Glutamatergic neuron (in vitro differentiated cells): ENCODE results near the gene MPV17L. TPM values are rescaled to one million over a fixed set of nuclear protein-coding genes. Genes with fewer than 3 reads are reported as not detected.
"Not testable (repeated sequence)": the region's sequence is repeated elsewhere in the genome, so short reads cannot be mapped to it uniquely, and the experiment has no call there.

Experiments
- DNase-seq: peaks from one replicate; pipeline ENCODE4 v3.0.0; 2022
- H3K27ac Mint-ChIP-seq: one replicate; pipeline ENCODE4 v1.8.0; 2020; ENCODE audit warnings: mild to moderate bottlenecking, mixed read lengths, inconsistent platforms; ENCODE audit not compliant: unreplicated experiment
- H3K27me3 Mint-ChIP-seq: one replicate; pipeline ENCODE4 v1.8.0; 2020; ENCODE audit warnings: mild to moderate bottlenecking, moderate library complexity, mixed read lengths, inconsistent platforms; ENCODE audit not compliant: unreplicated experiment
- H3K36me3 Mint-ChIP-seq: one replicate; pipeline ENCODE4 v1.8.0; 2020; ENCODE audit warnings: mild to moderate bottlenecking, mixed read lengths, inconsistent platforms; ENCODE audit not compliant: unreplicated experiment
- H3K4me1 Mint-ChIP-seq: one replicate; pipeline ENCODE4 v1.8.0; 2020; ENCODE audit warnings: mild to moderate bottlenecking, low read depth, mixed read lengths, inconsistent platforms; ENCODE audit not compliant: unreplicated experiment
- H3K4me3 Mint-ChIP-seq: one replicate; pipeline ENCODE4 v1.8.0; 2020; ENCODE audit warnings: mild to moderate bottlenecking, mixed read lengths, inconsistent platforms; ENCODE audit not compliant: unreplicated experiment
- H3K9me3 Mint-ChIP-seq: one replicate; pipeline ENCODE4 v1.8.0; 2020; ENCODE audit warnings: mild to moderate bottlenecking, moderate library complexity, mixed read lengths, inconsistent platforms; ENCODE audit not compliant: unreplicated experiment
- CTCF ChIP-seq: fragments of 200-600 bp; sonication (generic); IDR thresholded peaks from one replicate; pipeline ENCODE4 v1.5.0; 2021; ENCODE audit not compliant: partially characterized antibody, unreplicated experiment
- total RNA-seq: library from RNA; stranded (reverse); fragmentation: NEBNext Ultra II Directional; extraction: Animal tissue kit (Norgen Biotek cat#: 25700); gene quantifications from one replicate; pipeline ENCODE4 v1.2.1, GENCODE V29; 2021; ENCODE audit not compliant: unreplicated experiment

The MPV17L gene
- total RNA-seq, 1 donor from 2014 or later = 0.34 TPM

GRCh38 chr16:15418206-15418605 lies 22.7 kb downstream of the MPV17L start:
- DNase-seq = no peak
- Mint-ChIP-seq H3K36me3 (no peaks in the 10 kb centered on the region), H3K4me1 (no peaks in the 10 kb centered on the region), H3K27ac (no peak overlapping the region), H3K4me3 (no peak overlapping the region), H3K27me3 (peaks cover 1% of the 10 kb centered on the region), H3K9me3 (no peaks in the 10 kb centered on the region)
- no peak for TF ChIP-seq CTCF

GRCh38 chr16:15421696-15422095 lies 26.1 kb downstream of the MPV17L start:
- not testable (repeated sequence) for H3K4me3 Mint-ChIP-seq, H3K9me3 Mint-ChIP-seq, DNase-seq, H3K36me3 Mint-ChIP-seq, H3K4me1 Mint-ChIP-seq, H3K27ac Mint-ChIP-seq, H3K27me3 Mint-ChIP-seq

- H3K27me3 Mint-ChIP-seq = peaks cover 3% of the 10 kb centered on the region
- TF ChIP-seq CTCF = no peak
- H3K27ac Mint-ChIP-seq = no peak overlapping the region
- peaks cover 4% of the 10 kb centered on the region for H3K36me3 Mint-ChIP-seq
- no peak for DNase-seq
- no peaks in the 10 kb centered on the region for H3K9me3 Mint-ChIP-seq
- H3K4me1 Mint-ChIP-seq = no peaks in the 10 kb centered on the region
- no peak overlapping the region for H3K4me3 Mint-ChIP-seq
Measured at GRCh38 chr16:15422222-15422621, 26.7 kb downstream of the MPV17L start.

GRCh38 chr16:15425861-15426260 lies 30.3 kb downstream of the MPV17L start:
- Mint-ChIP-seq H3K4me1 (no peaks in the 10 kb centered on the region), H3K27ac (no peak overlapping the region), H3K4me3 (no peak overlapping the region)

GRCh38 chr16:15426796-15427195 lies 31.2 kb downstream of the MPV17L start:
- no peak overlapping the region for H3K27ac Mint-ChIP-seq
- H3K4me1 Mint-ChIP-seq = no peaks in the 10 kb centered on the region
- TF ChIP-seq CTCF = no peak
- no peaks in the 10 kb centered on the region for H3K9me3 Mint-ChIP-seq
- H3K27me3 Mint-ChIP-seq = peaks cover 3% of the 10 kb centered on the region
- H3K4me3 Mint-ChIP-seq = no peak overlapping the region
- no peak for DNase-seq
- peaks cover 4% of the 10 kb centered on the region for H3K36me3 Mint-ChIP-seq

More at GRCh38 chr16:15425861-15426260, 30.3 kb downstream of the MPV17L start:
- peaks cover 3% of the 10 kb centered on the region for H3K27me3 Mint-ChIP-seq
- H3K36me3 Mint-ChIP-seq = peaks cover 4% of the 10 kb centered on the region
- no peak for DNase-seq
- H3K9me3 Mint-ChIP-seq = no peaks in the 10 kb centered on the region
- TF ChIP-seq CTCF = no peak
